Caco-2 (cell line): ENCODE data around the gene CDC16. TPM values are rescaled to one million over a fixed set of nuclear protein-coding genes. Genes with fewer than 3 reads are reported as not detected.

Experiments used
- BruUV-seq: library from RNA; stranded (reverse); fragments of 400-500 nt; replicated peaks from 2 replicates; lab custom pipeline; 2021; lab: Mats Ljungman, UMichigan
- CTCF ChIA-PET: fragments of 300-600 bp; sonication (Branson Sonifier 250); formaldehyde crosslinking; loops from one replicate; lab custom pipeline; 2022; ENCODE audit warnings: antibody characterized with exemption; lab: Charles Lee
- POLR2A ChIA-PET: fragments of 300-600 bp; sonication (Branson Sonifier 250); formaldehyde crosslinking; loops from one replicate; lab custom pipeline; 2022; ENCODE audit warnings: antibody characterized with exemption; lab: Charles Lee
- DNase-seq, 2 experiments: peaks; one replicate each; pipeline versions ENCODE4 v3.0.0 to v3.0.0-alpha.2; 2020 to 2022
- H3K27me3 ChIP-seq: replicated peaks from 2 replicates; pipeline ENCODE4 v1.6.0; 2011; ENCODE audit warnings: low read length; ENCODE audit not compliant: control insufficient read depth, insufficient read depth
- H3K36me3 ChIP-seq: 2 replicates; pipeline ENCODE4 v1.5.1; 2011; ENCODE audit warnings: low read length; ENCODE audit not compliant: control insufficient read depth, insufficient read depth
- H3K4me1 ChIP-seq: fragments of 250-450 bp; sonication (Bioruptor Pico); 2 replicates; pipeline ENCODE4 v1.5.1; 2020; ENCODE audit warnings: mild to moderate bottlenecking
- H3K4me3 ChIP-seq: 2 replicates; pipeline ENCODE4 v1.5.1; 2011; ENCODE audit warnings: low read depth, mild to moderate bottlenecking, control low read depth, low read length
- H3K9me3 ChIP-seq: fragments of 250-450 bp; sonication (Bioruptor Pico); 2 replicates; pipeline ENCODE4 v1.5.1; 2020; ENCODE audit warnings: mild to moderate bottlenecking, moderate library complexity
- H3K27ac Mint-ChIP-seq: one replicate; pipeline ENCODE4 v1.8.0; 2022; ENCODE audit warnings: mixed read lengths; ENCODE audit not compliant: unreplicated experiment
- H3K27me3 Mint-ChIP-seq: one replicate; pipeline ENCODE4 v1.8.0; 2022; ENCODE audit warnings: mixed read lengths; ENCODE audit not compliant: insufficient read depth, unreplicated experiment
- H3K36me3 Mint-ChIP-seq: one replicate; pipeline ENCODE4 v1.8.0; 2022; ENCODE audit warnings: mild to moderate bottlenecking, mixed read lengths; ENCODE audit not compliant: insufficient read depth, unreplicated experiment
- H3K4me1 Mint-ChIP-seq: one replicate; pipeline ENCODE4 v1.8.0; 2022; ENCODE audit warnings: low read depth, mixed read lengths; ENCODE audit not compliant: unreplicated experiment
- H3K4me3 Mint-ChIP-seq: one replicate; pipeline ENCODE4 v1.8.0; 2022; ENCODE audit warnings: mild to moderate bottlenecking, moderate library complexity, mixed read lengths; ENCODE audit not compliant: unreplicated experiment
- H3K9me3 Mint-ChIP-seq: one replicate; pipeline ENCODE4 v1.8.0; 2022; ENCODE audit warnings: mixed read lengths; ENCODE audit not compliant: unreplicated experiment
- CTCF ChIP-seq, 2 experiments: fragments of 200-600 bp in 1 of 2; IDR thresholded peaks; 1 replicate in 1 of 2; 2 replicates in 1 of 2; pipeline versions ENCODE4 v1.5.1 to v1.8.0; 2011 to 2022; ENCODE audit warnings: antibody characterized with exemption in 1 of 2, control low read depth in 1 of 2, inconsistent platforms in 1 of 2, low read depth in 1 of 2, low read length in 1 of 2, mild to moderate bottlenecking in 1 of 2, moderate library complexity in 1 of 2; ENCODE audit not compliant: insufficient read depth in 1 of 2, severe bottlenecking in 1 of 2, unreplicated experiment in 1 of 2
- intact Hi-C: fragments of 100-400 bp; cut with micrococcal nuclease; formaldehyde crosslinking; loops from one replicate; pipeline ENCODE4 v1.10.0; 2022; ENCODE audit not compliant: unreplicated experiment
- total RNA-seq: library from RNA; stranded (reverse); gene quantifications from 2 replicates; pipeline ENCODE4 v1.2.3, GENCODE V29; 2022

Gene CDC16
- total RNA-seq, 1 experiment from 2014 or later = 80.5 TPM

DNA sequence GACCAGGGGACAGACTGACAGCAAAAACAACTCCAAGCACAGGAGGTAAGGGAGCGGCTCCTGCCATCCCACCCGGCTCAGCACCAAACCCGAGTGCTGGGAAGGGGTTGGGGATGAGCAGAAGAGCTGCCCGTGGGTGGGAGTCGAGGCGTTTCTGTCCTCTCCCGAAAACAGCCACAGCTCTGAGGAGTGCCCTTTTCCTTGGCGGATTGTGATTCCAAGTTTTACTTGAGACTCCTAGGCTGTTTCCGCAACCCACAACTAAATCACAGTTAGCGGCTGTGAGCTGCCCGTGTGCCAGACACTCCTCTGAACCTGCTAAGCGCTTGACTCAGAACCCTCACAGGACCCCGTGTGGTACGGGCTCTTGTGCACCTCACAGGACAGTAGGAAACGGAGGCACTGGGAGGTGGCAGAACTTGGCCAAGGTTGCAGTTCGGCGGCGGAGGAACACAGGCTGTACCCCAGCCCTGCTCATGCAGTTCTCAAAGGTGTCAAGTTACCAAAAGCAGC lies 34.2 kb upstream of the CDC16 start:
- Mint-ChIP-seq H3K4me3 (no peak overlapping the region), H3K9me3 (no peaks in the 10 kb centered on the region), H3K4me1 (no peaks in the 10 kb centered on the region), H3K27me3 (peaks cover 8% of the 10 kb centered on the region), H3K36me3 (no peaks in the 10 kb centered on the region), H3K27ac (no peak overlapping the region)
- Histone ChIP-seq H3K36me3 (no peaks in the 10 kb centered on the region), H3K4me1 (no peaks in the 10 kb centered on the region), H3K9me3 (no peaks in the 10 kb centered on the region; the same call in 1 of the 2 replicates), H3K27me3 (no peaks in the 10 kb centered on the region), H3K4me3 (no peak overlapping the region)
- no TSS peak for BruUV-seq
- intact Hi-C loops = no loop called here
- CTCF ChIA-PET = no interaction called here
- no peak for DNase-seq
- TF ChIP-seq CTCF (IDR thresholded peaks at IDR 0.05; ENCODE audit: insufficient read depth in 1 of 2, low read depth in 1 of 2, low read length in 1 of 2, severe bottlenecking in 1 of 2, unreplicated experiment in 1 of 2) = no peak
- POLR2A ChIA-PET = no interaction called here

DNA sequence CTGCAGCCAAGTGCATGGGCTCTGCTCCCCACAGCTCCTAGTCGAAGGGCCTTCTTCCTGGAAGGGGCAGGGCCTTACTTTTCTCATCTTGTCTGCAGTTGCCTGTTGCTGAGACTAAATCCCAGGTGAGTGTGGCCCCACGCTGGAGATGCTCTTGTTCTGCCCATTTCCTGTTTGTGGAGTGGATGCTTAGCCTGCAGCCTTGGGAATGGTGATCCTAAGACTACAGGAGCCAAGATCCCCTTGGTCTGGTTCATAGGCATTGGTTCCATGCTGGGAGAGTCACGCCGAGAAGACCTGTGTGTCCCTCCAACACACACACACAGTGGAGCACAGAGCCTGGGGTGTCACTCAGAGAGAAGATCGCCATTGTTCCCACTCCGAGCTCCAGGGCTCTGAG lies 32.1 kb upstream of the CDC16 start:
- Mint-ChIP-seq H3K27me3 (peaks cover 4% of the 10 kb centered on the region), H3K27ac (no peak overlapping the region), H3K4me3 (no peak overlapping the region), H3K9me3 (no peaks in the 10 kb centered on the region), H3K4me1 (no peaks in the 10 kb centered on the region), H3K36me3 (no peaks in the 10 kb centered on the region)
- no peak for TF ChIP-seq CTCF (IDR thresholded peaks at IDR 0.05; ENCODE audit: insufficient read depth in 1 of 2, low read depth in 1 of 2, low read length in 1 of 2, severe bottlenecking in 1 of 2, unreplicated experiment in 1 of 2)
- Histone ChIP-seq H3K27me3 (no peaks in the 10 kb centered on the region), H3K4me1 (no peaks in the 10 kb centered on the region), H3K9me3 (peaks cover 14% of the 10 kb centered on the region), H3K36me3 (no peaks in the 10 kb centered on the region), H3K4me3 (no peak overlapping the region)
- ChIA-PET POLR2A (no interaction called here), CTCF (no interaction called here)
- BruUV-seq = no TSS peak
- intact Hi-C loops = no loop called here
- DNase-seq = no peak

GRCh38 chr13:114203536-114203935 lies 31.2 kb upstream of the CDC16 start:
- intact Hi-C loops = no loop called here
- H3K4me3 Mint-ChIP-seq = no peak overlapping the region
- H3K9me3 Mint-ChIP-seq = no peaks in the 10 kb centered on the region
- no peak for DNase-seq
- no peaks in the 10 kb centered on the region for H3K4me1 ChIP-seq
- no peaks in the 10 kb centered on the region for H3K4me1 Mint-ChIP-seq
- peaks cover 23% of the 10 kb centered on the region for H3K9me3 ChIP-seq
- no peaks in the 10 kb centered on the region for H3K36me3 Mint-ChIP-seq
- no peak overlapping the region for H3K4me3 ChIP-seq
- ChIA-PET CTCF (no interaction called here), POLR2A (no interaction called here)
- H3K27me3 Mint-ChIP-seq = peaks cover 4% of the 10 kb centered on the region
- no peaks in the 10 kb centered on the region for H3K36me3 ChIP-seq
- H3K27ac Mint-ChIP-seq = no peak overlapping the region
- no peaks in the 10 kb centered on the region for H3K27me3 ChIP-seq
- no TSS peak for BruUV-seq
- TF ChIP-seq CTCF (IDR thresholded peaks at IDR 0.05; ENCODE audit: insufficient read depth in 1 of 2, low read depth in 1 of 2, low read length in 1 of 2, severe bottlenecking in 1 of 2, unreplicated experiment in 1 of 2) = no peak
